HG03280 (cell line): Measurements from ENCODE around the gene MDC1.
"Not testable (repeated sequence)": the region's sequence is repeated elsewhere in the genome, so short reads cannot be mapped to it uniquely, and the experiment has no call there.

ENCODE experiments used
- ATAC-seq: cut with Tn5 transposase; IDR thresholded peaks from one replicate; pipeline ENCODE4 v1.9.1; 2021; ENCODE audit warnings: mild to moderate bottlenecking, moderate library complexity; ENCODE audit not compliant: unreplicated experiment

The MDC1 gene

GRCh38 chr6:30725713-30726505 lies 8.8 kb upstream of the MDC1 start:
- ATAC-seq = no peak

GRCh38 chr6:30724906-30725667 lies 8.0 kb upstream of the MDC1 start:
- ATAC-seq = no peak

GRCh38 chr6:30723843-30724741 lies 7.0 kb upstream of the MDC1 start:
- not testable (repeated sequence) for ATAC-seq

GRCh38 chr6:30723159-30723842 lies 6.2 kb upstream of the MDC1 start:
- ATAC-seq = not testable (repeated sequence)

GRCh38 chr6:30722280-30723112 lies 5.4 kb upstream of the MDC1 start:
- ATAC-seq = no peak

GRCh38 chr6:30722025-30722279 lies 4.9 kb upstream of the MDC1 start:
- ATAC-seq = not testable (repeated sequence)

GRCh38 chr6:30721198-30722024 lies 4.3 kb upstream of the MDC1 start:
- ATAC-seq = peak; percentile 33

- ATAC-seq = no peak
These were observed 3.7 kb upstream of the MDC1 start for GRCh38 chr6:30720738-30721197.

GRCh38 chr6:30719791-30720737 lies 3.0 kb upstream of the MDC1 start, which contains the start of gene TUBB:
Gene TUBB, plus strand, starts transcription at chr6:30720352. Its CDS starts 155 bp downstream, at chr6:30720507.
- peak; percentile 40 for ATAC-seq

GRCh38 chr6:30719356-30719755 lies 2.3 kb upstream of the MDC1 start:
- ATAC-seq = no peak

- ATAC-seq = not testable (repeated sequence)
These were observed 1.0 kb upstream of the MDC1 start for GRCh38 chr6:30717845-30718720.

GRCh38 chr6:30716879-30717128 lies 277 bp downstream of the MDC1 start:
- no peak for ATAC-seq

GRCh38 chr6:30714263-30714662 lies 2.8 kb downstream of the MDC1 start:
- no peak for ATAC-seq

GRCh38 chr6:30712441-30712945 lies 4.6 kb downstream of the MDC1 start:
- ATAC-seq = no peak

GRCh38 chr6:30711758-30712380 lies 5.2 kb downstream of the MDC1 start:
- ATAC-seq = no peak

- no peak for ATAC-seq
These were observed 7.8 kb downstream of the MDC1 start for GRCh38 chr6:30709101-30709868.
